GM10266 (cell line): ENCODE measurements around the gene FEZ2.

Experiments used
- DNase-seq: peaks from one replicate; pipeline ENCODE4 v3.0.0; 2012; ENCODE audit errors: extremely low spot score
- TF ChIP-seq, protein P1 (sequence below): IDR thresholded peaks from 2 replicates; pipeline ENCODE4 v1.5.1; 2012; ENCODE audit warnings: mild to moderate bottlenecking, low read depth; ENCODE audit not compliant: control insufficient read depth, insufficient read depth; ENCODE audit errors: missing control alignments

The FEZ2 gene

DNA sequence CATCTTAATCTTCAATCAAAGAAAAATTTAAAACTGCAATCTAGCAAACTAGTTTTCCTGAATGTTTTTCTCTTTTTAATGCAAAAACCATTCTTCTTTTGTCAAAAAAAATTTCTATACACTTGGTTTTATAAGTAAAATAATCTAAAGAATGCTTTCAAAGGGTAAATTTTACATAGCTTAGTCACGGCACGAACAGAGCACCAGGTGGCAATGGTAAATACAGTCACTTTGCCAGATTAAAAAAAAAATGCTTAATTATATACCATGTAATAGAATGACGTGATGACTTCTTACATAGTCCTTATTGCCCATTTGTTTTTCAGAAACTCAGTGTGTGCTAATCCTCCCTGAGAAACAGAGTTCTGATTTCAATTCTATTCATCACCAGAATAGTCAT, 10.4 kb downstream of the FEZ2 start:
- no peak for DNase-seq
- TF ChIP-seq, protein P1, sequence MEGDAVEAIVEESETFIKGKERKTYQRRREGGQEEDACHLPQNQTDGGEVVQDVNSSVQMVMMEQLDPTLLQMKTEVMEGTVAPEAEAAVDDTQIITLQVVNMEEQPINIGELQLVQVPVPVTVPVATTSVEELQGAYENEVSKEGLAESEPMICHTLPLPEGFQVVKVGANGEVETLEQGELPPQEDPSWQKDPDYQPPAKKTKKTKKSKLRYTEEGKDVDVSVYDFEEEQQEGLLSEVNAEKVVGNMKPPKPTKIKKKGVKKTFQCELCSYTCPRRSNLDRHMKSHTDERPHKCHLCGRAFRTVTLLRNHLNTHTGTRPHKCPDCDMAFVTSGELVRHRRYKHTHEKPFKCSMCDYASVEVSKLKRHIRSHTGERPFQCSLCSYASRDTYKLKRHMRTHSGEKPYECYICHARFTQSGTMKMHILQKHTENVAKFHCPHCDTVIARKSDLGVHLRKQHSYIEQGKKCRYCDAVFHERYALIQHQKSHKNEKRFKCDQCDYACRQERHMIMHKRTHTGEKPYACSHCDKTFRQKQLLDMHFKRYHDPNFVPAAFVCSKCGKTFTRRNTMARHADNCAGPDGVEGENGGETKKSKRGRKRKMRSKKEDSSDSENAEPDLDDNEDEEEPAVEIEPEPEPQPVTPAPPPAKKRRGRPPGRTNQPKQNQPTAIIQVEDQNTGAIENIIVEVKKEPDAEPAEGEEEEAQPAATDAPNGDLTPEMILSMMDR = no peak

DNA sequence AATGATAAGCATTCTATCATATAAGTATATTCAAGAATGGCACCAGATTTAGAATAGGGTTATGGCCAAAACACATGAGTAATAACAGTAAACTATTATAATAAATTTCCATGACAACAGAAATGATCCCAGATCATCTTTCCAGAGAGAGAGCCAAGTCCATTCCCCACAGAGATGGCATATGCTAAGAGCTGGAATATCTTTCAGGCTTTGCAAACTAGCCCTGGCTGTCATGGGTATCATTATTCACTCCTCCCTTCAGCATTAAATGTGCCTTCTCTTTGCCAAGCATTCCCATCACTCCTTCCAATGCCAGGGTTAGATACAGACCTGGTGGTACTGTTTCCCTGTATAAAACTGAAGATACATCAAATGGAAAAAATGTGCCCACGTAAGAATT, 10.9 kb downstream of the FEZ2 start:
- no peak for DNase-seq
- TF ChIP-seq, protein P1 = no peak

DNA sequence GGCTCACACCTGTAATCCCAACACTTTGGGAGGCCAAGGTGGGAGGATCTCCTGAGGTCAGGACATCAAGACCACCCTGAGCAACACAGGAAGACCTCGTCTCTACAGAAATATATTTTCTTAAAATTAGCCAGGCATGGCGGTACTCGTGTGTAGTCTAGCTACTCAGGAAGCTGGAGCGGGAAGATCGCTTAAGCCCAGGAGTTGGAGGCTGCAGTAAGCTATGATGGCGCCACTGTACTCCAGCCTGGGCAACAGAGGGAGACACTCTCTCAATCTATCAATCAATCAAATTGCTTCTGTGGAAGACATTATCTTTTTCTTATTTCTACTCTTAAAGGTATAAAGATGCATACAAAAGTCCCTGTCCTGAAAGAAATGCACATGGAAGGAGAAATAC, 11.3 kb downstream of the FEZ2 start:
- DNase-seq = no peak
- TF ChIP-seq, protein P1 = no peak

DNA sequence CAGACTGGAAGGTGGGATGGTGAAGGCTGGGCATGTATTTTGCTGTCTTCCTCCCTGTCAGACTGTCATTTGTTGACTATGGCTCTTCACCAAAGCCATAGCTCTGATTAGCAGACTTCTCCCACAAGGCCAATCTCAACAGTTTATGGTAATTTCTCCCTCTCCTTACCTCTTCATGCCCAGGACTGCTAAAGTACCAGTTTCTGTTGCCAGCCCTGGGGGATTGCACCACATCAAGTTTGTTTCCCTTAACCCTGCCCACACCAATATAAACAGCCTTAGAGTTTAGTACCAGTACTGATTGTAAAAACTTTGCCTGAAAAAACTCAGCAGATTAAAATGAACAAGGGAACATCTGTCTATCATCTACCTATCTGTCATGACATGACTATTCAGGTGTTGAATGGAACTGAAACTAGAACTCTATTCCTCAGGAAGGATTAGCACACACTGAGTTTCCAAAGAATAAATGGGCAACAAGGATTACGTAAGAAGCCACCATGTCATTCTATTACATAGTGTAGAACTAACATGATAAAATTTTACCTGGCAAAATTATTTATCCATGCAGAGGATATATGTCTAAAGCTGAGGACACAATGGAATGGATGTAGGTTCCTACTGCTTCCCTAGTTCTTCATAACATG, 13.7 kb downstream of the FEZ2 start:
- no peak for DNase-seq
- TF ChIP-seq, protein P1 = no peak

DNA sequence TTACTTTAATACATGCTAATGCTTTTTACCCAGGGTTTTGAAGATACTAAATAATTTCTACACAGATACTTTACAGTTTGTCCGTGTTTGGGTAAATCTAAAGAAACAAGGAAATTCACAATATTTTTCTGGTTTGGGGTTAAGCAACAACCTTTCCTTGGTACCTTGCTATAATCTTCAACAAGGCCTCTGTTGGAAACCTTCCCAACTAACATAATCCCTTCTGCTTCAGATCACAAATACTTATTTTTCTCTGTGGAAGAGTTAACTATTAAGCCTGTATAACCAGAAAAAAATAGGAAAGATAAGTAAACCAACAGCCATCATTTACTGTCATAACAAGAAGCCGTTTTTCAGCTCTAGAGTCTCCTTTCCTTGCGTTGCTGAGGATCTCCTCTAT, 15.0 kb downstream of the FEZ2 start:
- no peak for DNase-seq
- TF ChIP-seq, protein P1 = no peak

DNA sequence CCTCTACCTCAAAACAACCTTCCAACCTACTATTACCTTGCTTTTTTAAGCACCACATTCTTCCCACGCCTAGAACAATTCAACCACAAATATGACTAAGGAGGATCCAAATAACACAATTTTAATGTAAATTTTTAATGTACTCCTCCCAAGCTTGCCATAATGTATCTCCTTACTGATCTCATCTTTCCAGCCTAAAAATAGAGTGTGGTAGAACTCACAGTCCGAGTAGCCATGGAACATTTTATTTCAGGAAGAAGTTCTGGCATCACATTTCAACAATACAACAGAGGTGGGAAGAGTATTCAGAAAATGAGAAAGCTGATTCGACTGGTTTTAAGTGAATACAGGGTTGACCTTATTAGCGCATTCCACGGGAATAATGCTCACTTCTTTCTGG, 15.4 kb downstream of the FEZ2 start:
- TF ChIP-seq, protein P1 = no peak
- no peak for DNase-seq

DNA sequence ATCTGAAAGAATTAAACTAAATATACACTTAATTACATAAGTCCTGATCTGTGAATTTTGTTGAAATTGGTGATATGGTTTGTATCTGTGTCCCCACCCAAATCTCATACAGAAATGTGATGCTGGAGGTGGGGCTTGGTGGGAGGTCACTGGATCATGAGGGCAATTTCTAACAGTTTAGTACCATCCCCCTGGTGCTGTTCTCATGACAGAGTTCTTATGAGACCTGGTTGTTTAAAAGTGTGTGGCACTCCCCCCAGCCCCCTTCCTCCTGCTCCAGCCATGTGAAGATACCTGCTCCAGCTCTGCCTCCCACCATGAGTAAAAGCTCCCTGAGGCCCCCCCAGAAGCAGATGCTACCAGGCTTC, 18.7 kb downstream of the FEZ2 start:
- DNase-seq = no peak
- TF ChIP-seq, protein P1 = no peak
